DOHH2 (cell line): ENCODE data around the gene GBGT1.

ENCODE experiments used
- H3F3A ChIP-seq: fragments of 200-600 bp; sonication (generic), shearing (Covaris generic); 2 replicates; pipeline ENCODE4 v1.6.0; 2016; ENCODE audit warnings: antibody characterized with exemption, mild to moderate bottlenecking; ENCODE audit not compliant: control insufficient read depth, insufficient read depth
- H3K27ac ChIP-seq: fragments of 200-600 bp; sonication (generic); 2 replicates; pipeline ENCODE4 v1.5.1; 2014; ENCODE audit warnings: low read depth, mild to moderate bottlenecking, low read length, moderate library complexity
- H3K27me3 ChIP-seq: fragments of 200-600 bp; sonication (generic); 2 replicates; pipeline ENCODE4 v1.6.1; 2014; ENCODE audit warnings: mild to moderate bottlenecking, low read length, mixed read lengths; ENCODE audit not compliant: control insufficient read depth
- H3K36me3 ChIP-seq: fragments of 200-600 bp; sonication (generic); 2 replicates; pipeline ENCODE4 v1.6.1; 2014; ENCODE audit warnings: mild to moderate bottlenecking, low read length, moderate library complexity, mixed read lengths; ENCODE audit not compliant: control insufficient read depth
- H3K4me1 ChIP-seq: fragments of 200-600 bp; sonication (generic); 2 replicates; pipeline ENCODE4 v1.6.1; 2014; ENCODE audit warnings: mild to moderate bottlenecking, low read length, mixed read lengths; ENCODE audit not compliant: control insufficient read depth
- H3K4me2 ChIP-seq: fragments of 200-600 bp; sonication (generic); 2 replicates; pipeline ENCODE4 v1.6.0; 2014; ENCODE audit warnings: mild to moderate bottlenecking, low read length, moderate library complexity
- H3K4me3 ChIP-seq: fragments of 200-600 bp; sonication (generic); 2 replicates; pipeline ENCODE4 v1.5.1; 2014; ENCODE audit warnings: mild to moderate bottlenecking, low read length, mixed read lengths
- H3K79me2 ChIP-seq: fragments of 200-600 bp; sonication (generic); 2 replicates; pipeline ENCODE4 v1.6.1; 2014; ENCODE audit warnings: mild to moderate bottlenecking, low read length, mixed read lengths; ENCODE audit not compliant: control insufficient read depth
- H3K9me2 ChIP-seq: fragments of 200-600 bp; sonication (generic); replicated peaks from 2 replicates; pipeline ENCODE4 v1.6.1; 2014; ENCODE audit warnings: mild to moderate bottlenecking, low read length, mixed read lengths; ENCODE audit not compliant: control insufficient read depth
- H3K9me3 ChIP-seq: fragments of 200-600 bp; sonication (generic); 2 replicates; pipeline ENCODE4 v1.6.1; 2014; ENCODE audit warnings: antibody characterized with exemption, low read length, mixed read lengths; ENCODE audit not compliant: control insufficient read depth, insufficient read depth
- H4K20me1 ChIP-seq: fragments of 200-600 bp; sonication (generic); 2 replicates; pipeline ENCODE4 v1.6.0; 2014; ENCODE audit warnings: low read depth, mild to moderate bottlenecking, antibody characterized with exemption, low read length, moderate library complexity; ENCODE audit not compliant: control insufficient read depth, insufficient read depth
- CTCF ChIP-seq: fragments of 200-600 bp; sonication (generic); IDR thresholded peaks from one replicate; pipeline ENCODE4 v1.5.1; 2014; ENCODE audit warnings: antibody characterized with exemption, mild to moderate bottlenecking, low read depth, low read length; ENCODE audit not compliant: poor library complexity, severe bottlenecking
- EZH2phosphoT487 ChIP-seq: fragments of 200-600 bp; sonication (generic); IDR thresholded peaks from 2 replicates; pipeline ENCODE4 v1.6.1; 2017; ENCODE audit warnings: borderline replicate concordance, mild to moderate bottlenecking, antibody characterized with exemption, low read length, moderate library complexity, mixed read lengths

The GBGT1 gene

GRCh38 chr9:133121198-133121914 lies 42.4 kb downstream of the GBGT1 start, which contains the start of gene RALGDS:
RALGDS (minus strand) TSS chr9:133121240; CDS start chr9:133121154, 86 bp downstream.
- Histone ChIP-seq H3K4me2 (peak within 1 kb of the TSS; percentile 93), H3K27me3 (no peaks in the 10 kb centered on the region), H3K4me1 (peaks cover 22% of the 10 kb centered on the region), H4K20me1 (peaks cover 32% of the 10 kb centered on the region), H3F3A (peaks cover 7% of the 10 kb centered on the region; the same call in 1 of the 2 replicates), H3K79me2 (peaks cover 40% of the 10 kb centered on the region), H3K4me3 (peak within 1 kb of the TSS; percentile 76), H3K36me3 (no peaks in the 10 kb centered on the region), H3K27ac (peak within 1 kb of the TSS; percentile 38), H3K9me2 (no peaks in the 10 kb centered on the region), H3K9me3 (no peaks in the 10 kb centered on the region)
- TF ChIP-seq EZH2phosphoT487 (no peak), CTCF (no peak)

GRCh38 chr9:133120501-133121197 lies 43.1 kb downstream of the GBGT1 start:
- H3K4me2 ChIP-seq = peak overlapping the region; percentile 93
- peaks cover 27% of the 10 kb centered on the region for H4K20me1 ChIP-seq
- no peak overlapping the region for H3K27ac ChIP-seq
- peaks cover 7% of the 10 kb centered on the region; the same call in 1 of the 2 replicates for H3F3A ChIP-seq
- H3K4me3 ChIP-seq = peak overlapping the region; percentile 76
- peaks cover 18% of the 10 kb centered on the region for H3K4me1 ChIP-seq
- H3K27me3 ChIP-seq = no peaks in the 10 kb centered on the region
- peaks cover 42% of the 10 kb centered on the region for H3K79me2 ChIP-seq
- TF ChIP-seq EZH2phosphoT487 (no peak), CTCF (no peak)
- no peaks in the 10 kb centered on the region for H3K9me2 ChIP-seq
- H3K36me3 ChIP-seq = no peaks in the 10 kb centered on the region
- H3K9me3 ChIP-seq = no peaks in the 10 kb centered on the region

- H3K9me2 ChIP-seq = no peaks in the 10 kb centered on the region
- no peaks in the 10 kb centered on the region for H3K9me3 ChIP-seq
- H3K27me3 ChIP-seq = no peaks in the 10 kb centered on the region
- peaks cover 7% of the 10 kb centered on the region; the same call in 1 of the 2 replicates for H3F3A ChIP-seq
- H3K36me3 ChIP-seq = no peaks in the 10 kb centered on the region
- peaks cover 21% of the 10 kb centered on the region for H3K4me1 ChIP-seq
- H3K4me2 ChIP-seq = peak overlapping the region; percentile 93
- peak overlapping the region; percentile 76; the same call in 1 of the 2 replicates for H3K4me3 ChIP-seq
- H3K79me2 ChIP-seq = peaks cover 49% of the 10 kb centered on the region
- TF ChIP-seq CTCF (no peak), EZH2phosphoT487 (no peak)
- H3K27ac ChIP-seq = no peak overlapping the region
- H4K20me1 ChIP-seq = peaks cover 26% of the 10 kb centered on the region
Measured at GRCh38 chr9:133119846-133120500, 43.7 kb downstream of the GBGT1 start.
